ENCODE data around the gene BCR.
A peak's percentile ranks its signal among the peaks of the same experiment; 100 is the strongest.

BCR gene

DNA sequence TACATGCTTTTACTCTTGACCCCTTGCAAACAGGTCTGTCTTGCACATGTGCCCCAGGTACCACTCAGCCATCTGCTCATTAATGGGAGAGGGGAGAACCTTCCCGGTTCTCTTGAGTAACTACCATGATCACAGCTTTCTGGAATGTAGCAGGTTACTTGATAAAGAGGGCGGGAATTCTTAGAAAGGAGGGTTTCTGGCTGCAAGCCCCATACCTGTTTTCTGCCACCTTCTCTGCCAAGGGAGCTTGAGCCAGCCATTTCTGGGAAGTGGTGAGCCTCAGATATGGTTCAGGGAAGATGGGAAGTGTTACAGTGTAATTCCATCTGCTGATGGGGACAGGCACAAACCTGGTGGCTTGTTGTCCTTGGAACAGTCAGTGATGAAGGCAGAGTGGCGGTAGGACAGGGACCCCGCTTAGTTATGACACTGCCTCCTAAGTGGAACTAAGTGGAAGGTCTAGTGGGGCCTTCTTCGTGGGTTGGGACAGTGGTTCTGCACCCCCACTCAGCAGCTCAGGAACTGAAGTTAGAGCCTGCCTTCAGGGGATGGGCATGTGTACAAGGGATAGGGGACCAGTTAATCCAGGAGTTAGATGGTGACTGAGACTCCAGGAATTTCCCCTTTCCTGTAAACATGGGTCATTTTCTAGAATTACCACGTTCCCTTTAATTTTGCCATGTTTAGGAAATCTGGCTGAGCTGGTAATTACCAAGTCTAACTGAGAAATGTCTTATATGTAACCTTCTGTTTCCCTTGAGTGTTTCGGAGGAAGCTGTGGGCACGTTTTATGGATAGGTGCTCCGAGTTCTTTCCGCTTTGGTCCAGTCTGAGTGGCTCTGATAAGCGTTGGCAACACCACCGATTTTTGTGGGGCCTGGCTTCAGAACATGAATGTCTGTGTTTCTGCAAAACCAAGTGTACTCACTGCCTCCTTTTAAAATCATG lies 35.3 kb downstream of the BCR start:
- DNase-seq (ENCODE audit: low read depth in 1 of 2, low spot score in 1 of 2), result no peak

- DNase-seq (ENCODE audit: low read depth in 1 of 2, low spot score in 1 of 2), result peak in 1 of 2 donors; percentile 26
These were observed 36.3 kb downstream of the BCR start for GRCh38 chr22:23216461-23217170.

GRCh38 chr22:23217171-23218052 lies 37.1 kb downstream of the BCR start:
- DNase-seq (ENCODE audit: low read depth in 1 of 2, low spot score in 1 of 2), result no peak

DNA sequence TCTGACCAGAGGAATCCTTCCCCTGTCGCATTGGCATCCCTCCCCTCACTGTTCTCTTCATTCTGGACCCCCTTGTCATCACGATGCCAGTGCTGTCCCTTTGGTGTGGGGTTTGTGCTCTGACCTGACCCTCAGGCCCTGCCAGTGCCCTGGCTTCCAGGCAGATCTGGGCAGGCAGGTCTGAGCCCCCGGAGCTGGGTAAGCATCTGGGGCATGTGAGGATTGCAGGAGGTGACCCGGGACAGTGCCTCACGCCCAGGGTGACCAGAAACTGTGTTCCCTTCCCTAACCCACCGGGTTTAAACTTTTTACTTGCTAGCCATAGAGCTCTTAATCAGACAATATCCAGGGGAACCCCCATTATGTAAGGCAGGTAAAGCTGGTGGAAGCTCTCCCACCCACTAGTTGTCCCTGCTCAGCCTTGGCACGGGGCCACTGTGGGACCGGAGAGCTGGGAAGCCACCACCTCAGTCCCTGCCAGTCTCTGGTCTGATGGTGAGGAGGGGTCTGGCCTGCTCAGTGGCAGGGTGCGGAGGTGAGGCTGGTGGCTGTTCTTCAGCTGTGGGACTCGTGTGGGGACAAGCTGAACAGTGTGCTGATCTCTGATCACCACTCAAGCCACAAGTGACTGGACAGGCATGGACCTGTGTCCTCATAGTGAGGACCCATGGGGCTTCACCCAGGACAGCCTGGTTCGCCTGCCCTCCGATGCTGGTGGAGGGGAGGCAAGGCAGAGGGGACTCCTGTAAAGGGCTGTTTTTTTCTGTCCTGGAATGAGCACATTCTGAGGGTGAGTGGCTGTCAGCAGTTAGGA lies 38.0 kb downstream of the BCR start:
- DNase-seq (ENCODE audit: low read depth in 1 of 2, low spot score in 1 of 2), result no peak

- DNase-seq (ENCODE audit: low read depth in 1 of 2, low spot score in 1 of 2), result no peak
These were observed 38.5 kb downstream of the BCR start for GRCh38 chr22:23218867-23219251.

DNA sequence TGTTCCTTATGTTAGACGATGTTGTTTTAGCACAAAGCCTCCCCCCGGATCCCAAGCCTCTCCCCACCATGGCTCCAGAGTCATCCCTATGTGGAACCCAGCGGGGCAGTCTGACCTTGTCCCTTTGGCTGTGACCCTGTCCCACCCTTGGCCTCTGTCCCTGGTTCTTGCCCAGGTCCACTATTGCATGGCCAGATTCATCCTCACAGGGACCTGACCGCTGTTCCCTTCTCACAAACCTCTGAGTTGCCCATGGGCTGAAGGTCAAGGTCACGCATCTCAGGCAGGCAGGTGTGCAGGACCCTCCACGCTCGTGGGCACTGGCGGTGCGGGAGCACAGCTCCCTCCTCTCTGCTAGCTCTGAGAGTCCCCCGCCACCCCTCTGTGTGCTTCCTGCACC lies 39.0 kb downstream of the BCR start:
- DNase-seq (ENCODE audit: low read depth in 1 of 2, low spot score in 1 of 2), result no peak

GRCh38 chr22:23219822-23220484 lies 39.6 kb downstream of the BCR start:
- peak in 1 of 2 donors; percentile 13 for DNase-seq (ENCODE audit: low read depth in 1 of 2, low spot score in 1 of 2)

DNA sequence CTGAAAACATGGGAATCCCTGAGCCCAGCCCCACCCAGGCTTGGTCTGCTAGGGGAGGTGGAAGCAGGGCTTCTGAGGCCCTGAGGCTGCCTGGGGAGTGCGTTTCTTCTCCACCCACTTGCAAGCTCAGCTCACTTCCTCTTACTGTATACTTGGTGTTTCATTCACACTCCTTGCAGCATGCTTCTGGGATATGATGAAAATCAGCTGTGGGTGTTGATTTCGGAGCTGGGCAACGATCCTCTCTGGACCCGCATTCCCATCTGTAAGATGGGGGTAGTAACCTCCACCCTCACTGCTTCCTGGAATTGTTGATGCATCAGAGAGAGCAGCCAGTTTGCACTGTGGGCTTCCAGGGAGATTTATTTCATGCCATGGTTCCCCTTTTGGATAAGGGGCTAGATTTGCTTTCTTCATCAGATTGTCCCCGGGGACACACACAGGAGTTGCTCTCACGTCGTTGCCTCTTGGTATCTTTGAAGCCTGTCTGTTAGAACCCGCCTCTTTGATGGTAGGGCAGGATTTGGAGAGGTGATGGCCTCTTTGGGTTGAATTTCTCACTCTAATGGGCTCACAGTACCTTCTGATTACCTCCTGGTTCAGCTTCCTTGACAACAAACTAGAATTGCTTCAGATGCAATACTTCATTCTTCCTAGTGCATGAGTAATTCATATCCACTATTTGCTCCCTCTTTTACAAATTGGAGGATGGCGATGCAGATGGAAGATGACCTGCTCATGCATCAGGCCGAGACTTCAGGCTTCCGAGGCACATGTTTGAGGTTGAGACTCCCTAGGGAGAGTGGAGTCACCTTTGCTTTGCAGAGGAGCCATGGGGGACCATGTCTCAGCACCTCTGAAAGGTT lies 40.4 kb downstream of the BCR start:
- DNase-seq (ENCODE audit: low read depth in 1 of 2, low spot score in 1 of 2), result no peak

- no peak for DNase-seq (ENCODE audit: low read depth in 1 of 2, low spot score in 1 of 2)
These were observed 41.1 kb downstream of the BCR start for GRCh38 chr22:23221351-23221804.

GRCh38 chr22:23222033-23222792 lies 41.9 kb downstream of the BCR start:
- no peak for DNase-seq (ENCODE audit: low read depth in 1 of 2, low spot score in 1 of 2)

- no peak for DNase-seq (ENCODE audit: low read depth in 1 of 2, low spot score in 1 of 2)
These were observed 42.7 kb downstream of the BCR start for GRCh38 chr22:23222793-23223568.

DNA sequence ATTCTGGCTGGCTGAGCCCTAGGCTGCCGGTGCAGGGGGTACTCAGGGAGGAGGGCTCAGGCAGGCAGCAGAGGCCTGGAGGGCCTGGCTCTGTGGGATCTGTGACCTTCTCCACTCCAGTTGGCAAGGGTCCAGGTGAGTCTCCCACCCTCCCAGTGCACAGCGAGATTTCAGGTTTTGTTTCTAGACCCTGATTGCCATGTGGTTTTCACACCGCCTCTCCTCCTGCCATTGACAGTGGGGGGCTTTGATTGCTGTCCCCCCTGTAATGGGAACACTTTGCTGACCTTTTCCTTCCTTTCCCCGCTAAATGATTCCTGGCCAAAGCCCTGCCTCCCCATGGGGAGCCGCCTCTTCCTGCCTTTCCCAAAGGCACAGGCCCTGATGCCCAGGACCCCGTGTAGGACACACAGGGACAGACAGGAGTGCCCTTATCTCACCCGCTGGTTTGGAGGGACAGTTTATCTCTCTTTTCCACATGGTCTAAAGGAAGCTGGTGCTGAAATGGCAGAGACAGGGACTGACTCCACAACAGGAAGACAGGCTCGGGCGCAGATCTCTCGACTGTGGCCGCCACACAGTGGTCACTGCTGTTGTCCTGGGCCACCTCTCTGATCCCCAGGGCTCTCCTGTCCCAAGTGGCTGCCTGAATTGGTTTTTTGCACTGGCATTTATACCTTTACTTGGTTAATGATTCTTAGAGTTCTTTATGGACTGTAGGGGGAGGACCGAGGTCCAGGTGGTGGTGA lies 43.4 kb downstream of the BCR start:
- no peak for DNase-seq (ENCODE audit: low read depth in 1 of 2, low spot score in 1 of 2)

DNA sequence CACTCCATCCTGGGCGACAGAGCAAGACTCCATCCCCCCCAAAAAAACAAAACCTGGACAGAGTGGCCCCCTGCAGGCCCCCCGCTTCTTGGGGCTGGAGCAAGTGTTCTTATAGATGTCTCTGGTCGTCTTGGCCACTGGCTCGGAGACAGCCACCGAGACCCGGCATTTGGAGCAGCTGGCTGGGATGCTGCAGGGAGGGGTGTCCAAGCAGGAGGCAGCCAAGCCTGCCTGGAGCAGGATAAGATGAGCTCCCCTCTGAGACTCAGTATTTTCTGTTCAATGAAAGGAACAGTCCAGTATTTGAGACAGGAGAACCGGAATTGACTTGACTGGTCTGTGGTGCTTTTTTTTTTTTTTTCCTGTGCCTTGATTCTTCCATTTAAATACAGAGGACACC lies 44.5 kb downstream of the BCR start:
- DNase-seq (ENCODE audit: low read depth in 1 of 2, low spot score in 1 of 2), result no peak

DNA sequence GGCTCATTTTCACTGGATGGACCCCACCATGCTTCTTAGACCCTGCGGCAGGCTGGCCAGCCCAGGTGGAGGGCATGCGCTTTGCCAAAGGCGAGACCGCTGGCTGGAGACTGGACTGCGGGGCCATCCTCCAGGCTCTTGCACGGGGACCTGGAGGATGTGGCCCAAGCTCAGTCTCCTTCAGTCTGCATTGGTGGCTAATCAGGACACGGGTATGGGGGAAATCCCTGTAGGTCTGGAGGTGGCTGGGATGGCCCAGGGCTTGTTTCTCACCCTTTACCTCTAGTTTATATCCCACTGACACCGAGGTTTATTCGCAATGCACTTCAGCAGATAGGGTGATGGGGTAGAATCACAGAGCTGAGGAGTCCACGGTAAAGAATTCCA lies 45.0 kb downstream of the BCR start:
- DNase-seq (ENCODE audit: low read depth in 1 of 2, low spot score in 1 of 2), result no peak

DNA sequence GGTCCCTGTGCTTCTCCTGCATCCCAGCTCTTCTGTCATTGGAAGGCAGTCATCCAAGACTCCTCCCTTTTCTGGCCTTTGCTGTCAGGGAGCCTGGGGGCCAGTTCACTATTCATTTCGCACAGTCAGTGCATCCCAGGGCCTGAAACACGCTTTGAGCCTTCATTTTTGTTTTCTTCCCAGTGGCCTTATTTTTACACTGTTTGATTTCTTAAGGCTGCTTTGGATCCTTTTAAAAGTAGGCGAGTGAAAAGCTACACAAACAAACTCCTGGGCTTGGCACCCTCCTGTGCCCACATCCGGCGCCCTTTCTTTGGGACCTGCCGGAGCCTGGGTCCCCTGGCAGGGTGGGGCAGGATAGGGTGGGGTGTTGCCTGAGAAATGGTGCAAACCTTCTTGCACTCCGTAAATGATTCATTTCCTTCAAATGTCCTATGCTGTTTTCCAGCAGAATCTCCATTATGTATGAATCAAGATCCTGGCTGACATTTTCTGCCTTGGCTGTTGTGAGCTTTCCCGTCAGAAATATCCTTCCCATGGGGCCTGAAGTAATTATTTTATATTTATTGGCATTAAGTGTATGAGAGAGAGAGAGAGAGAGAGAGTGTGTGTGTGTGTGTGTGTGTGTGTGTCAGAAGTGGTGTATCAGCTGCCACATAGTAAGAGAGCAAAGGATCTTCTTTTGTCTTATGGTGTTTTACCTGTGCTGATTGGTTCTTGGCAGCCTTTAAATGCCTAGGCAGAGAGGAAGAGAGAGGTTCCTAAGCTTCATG lies 45.6 kb downstream of the BCR start:
- no peak for DNase-seq (ENCODE audit: low read depth in 1 of 2, low spot score in 1 of 2)

DNA sequence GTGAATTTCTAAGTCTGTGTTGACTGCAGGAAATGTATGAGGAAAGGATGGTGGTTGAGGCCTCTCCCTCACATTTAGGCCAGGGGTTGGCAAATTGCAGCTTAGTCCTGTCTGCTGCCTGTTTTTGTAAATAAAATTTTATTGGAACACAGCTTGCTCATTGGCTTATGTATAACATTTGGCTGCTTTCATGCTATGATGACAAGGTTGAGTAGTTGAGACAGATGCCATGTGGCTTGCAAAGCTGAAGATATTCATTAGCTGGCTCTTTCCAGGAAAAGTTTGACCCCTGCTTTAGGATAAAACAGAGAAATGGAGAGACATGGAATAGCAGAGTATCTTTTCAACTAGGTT lies 46.2 kb downstream of the BCR start:
- DNase-seq (ENCODE audit: low read depth in 1 of 2, low spot score in 1 of 2), result no peak

All from activated T-helper 1 cell treated with anti-CD3 and anti-CD28 coated beads, Interleukin-2, amount 50 U/mL, for 16 hours (primary cell).